Transverse colon (tissue), 4 donors: Measurements from ENCODE around the gene CCR1. TPM values are rescaled to one million over a fixed set of nuclear protein-coding genes. Genes with fewer than 3 reads are reported as not detected.

Experiments
- DNase-seq: peaks from one replicate; pipeline ENCODE4 v3.0.0-alpha.2; 2019
- H3K27ac ChIP-seq, 4 donors: fragments of 200-600 bp; sonication (generic); 2 replicates each; pipeline ENCODE4 v1.5.1; 2016 to 2018; ENCODE audit warnings: inconsistent platforms in 4 of 4
- H3K27me3 ChIP-seq: fragments of 200-600 bp; sonication (generic); 2 replicates; pipeline ENCODE4 v1.5.1; 2017; ENCODE audit warnings: inconsistent platforms
- H3K36me3 ChIP-seq, 4 donors: fragments of 200-600 bp; sonication (generic); 2 replicates each; pipeline ENCODE4 v1.5.1; 2017 to 2019; ENCODE audit warnings: inconsistent platforms in 4 of 4
- H3K4me1 ChIP-seq, 4 donors: fragments of 200-600 bp; sonication (generic); 2 replicates each; pipeline ENCODE4 v1.5.1; 2017 to 2020; ENCODE audit warnings: inconsistent platforms in 4 of 4
- H3K4me3 ChIP-seq, 4 donors: fragments of 200-600 bp; sonication (generic); 1 replicate in 1 of 4; 2 replicates in 3 of 4; pipeline versions ENCODE4 v1.5.1 to v1.6.1; 2017 to 2019; ENCODE audit warnings: inconsistent platforms in 4 of 4
- H3K9me3 ChIP-seq, 2 donors: fragments of 200-600 bp; sonication (generic); 2 replicates each; pipeline ENCODE4 v1.5.1; 2017 to 2019; ENCODE audit warnings: inconsistent platforms in 2 of 2
- CTCF ChIP-seq, 5 experiments: fragments of 200-600 bp in 3 of 5; fragments of 450-650 bp in 2 of 5; sonication (generic) in 3 of 5; IDR thresholded peaks; 1 replicate in 2 of 5; 2 replicates in 3 of 5; pipeline ENCODE4 v1.5.1; 2016 to 2017; ENCODE audit warnings: antibody characterized with exemption in 5 of 5, inconsistent platforms in 3 of 5, mild to moderate bottlenecking in 2 of 5, moderate library complexity in 1 of 5
- EP300 ChIP-seq: sonication (generic); formaldehyde crosslinking; IDR thresholded peaks from one replicate; pipeline ENCODE4 v1.6.1; 2017; ENCODE audit warnings: antibody characterized with exemption, low read depth
- POLR2A ChIP-seq: fragments of 450-650 bp; IDR thresholded peaks from one replicate; pipeline ENCODE4 v1.6.1; 2016; ENCODE audit warnings: antibody characterized with exemption, mild to moderate bottlenecking, moderate library complexity
- POLR2AphosphoS5 ChIP-seq, 3 donors: sonication (generic); formaldehyde crosslinking; IDR thresholded peaks; one replicate each; pipeline ENCODE4 v1.6.1; 2016; ENCODE audit warnings: antibody characterized with exemption in 3 of 3
- WGBS, 2 donors: methylation state at CpG; one replicate each; pipeline ENCODE4 v1.1.5; 2018; ENCODE audit warnings: low coverage in 1 of 2; 5-methylcytosine and 5-hydroxymethylcytosine counted together
- in situ Hi-C, 4 donors: fragments of 200-750 bp; cut with MboI; loops; one replicate each; pipeline versions ENCODE4 v1.15.0 to v1.15.1; 2017; ENCODE audit warnings: low sequenced_read_pairs in 3 of 4, low pct_ligation_motif_present in 1 of 4, low pct_unique_long_range_greater_than_20kb in 1 of 4
- intact Hi-C: fragments of 100-400 bp; cut with DNase I; formaldehyde crosslinking; loops from one replicate; pipeline ENCODE4 v1.15.1; 2023; ENCODE audit warnings: low total_unique reads
- total RNA-seq, 4 donors: library from RNA; depleted of rRNA; stranded (reverse); fragments of >200 nt; gene quantifications; one replicate each; pipeline ENCODE4 v1.1.0, GENCODE V29; 2016

The CCR1 gene
- total RNA-seq, 4 donors from 2014 or later: 1.9 to 4.4 (median 3.3) TPM; not detected in 1

GRCh38 chr3:46242120-46242519 is 34.0 kb upstream of the CCR1 start, which contains the start of gene CCR3:
TSS of gene CCR3 (plus strand) at chr3:46242460. CDS start at chr3:46265159, 22,699 bp downstream.
- Histone ChIP-seq H3K4me3 (no peak within 1 kb of the TSS), H3K27ac (no peak within 1 kb of the TSS), H3K36me3 (no peaks in the 10 kb centered on the region), H3K9me3 (no peaks in the 10 kb centered on the region), H3K27me3 (no peaks in the 10 kb centered on the region), H3K4me1 (no peaks in the 10 kb centered on the region)
- 72 to 79% methylated on average over 4 of the region's 4 CpGs for WGBS, 2 donors
- TF ChIP-seq POLR2A: no peak
- TF ChIP-seq CTCF (IDR thresholded peaks at IDR 0.05): no peak
- no peak for TF ChIP-seq EP300
- TF ChIP-seq POLR2AphosphoS5 (IDR thresholded peaks at IDR 0.05): no peak
- in situ Hi-C loops: no loop called here
- intact Hi-C loops: no loop called here
- DNase-seq: no peak

- intact Hi-C loops: no loop called here
- H3K4me3 ChIP-seq: no peak overlapping the region
- H3K36me3 ChIP-seq: no peaks in the 10 kb centered on the region
- 90% methylated on average over 2 of the region's 2 CpGs; no CpG with 5 or more reads in 1 of the 2 donors for WGBS, 2 donors
- H3K9me3 ChIP-seq: no peaks in the 10 kb centered on the region
- DNase-seq: no peak
- in situ Hi-C loops: no loop called here
- no peak overlapping the region for H3K27ac ChIP-seq
- no peaks in the 10 kb centered on the region for H3K4me1 ChIP-seq
- H3K27me3 ChIP-seq: no peaks in the 10 kb centered on the region
- TF ChIP-seq POLR2AphosphoS5 (IDR thresholded peaks at IDR 0.05) (no peak), EP300 (no peak), CTCF (IDR thresholded peaks at IDR 0.05) (no peak), POLR2A (no peak)
Observed at GRCh38 chr3:46239952-46240351, 31.8 kb upstream of the CCR1 start.

- TF ChIP-seq POLR2AphosphoS5 (IDR thresholded peaks at IDR 0.05) (no peak), EP300 (no peak), CTCF (IDR thresholded peaks at IDR 0.05) (no peak), POLR2A (no peak)
- Histone ChIP-seq H3K9me3 (no peaks in the 10 kb centered on the region), H3K36me3 (no peaks in the 10 kb centered on the region), H3K27me3 (no peaks in the 10 kb centered on the region), H3K27ac (no peak overlapping the region), H3K4me3 (no peak overlapping the region), H3K4me1 (no peaks in the 10 kb centered on the region)
- 56% methylated on average over 3 of the region's 3 CpGs; no CpG with 5 or more reads in 1 of the 2 donors for WGBS, 2 donors
- in situ Hi-C loops (no loop called here), intact Hi-C loops (no loop called here)
- DNase-seq: no peak
Observed at GRCh38 chr3:46239301-46239938, 31.3 kb upstream of the CCR1 start.

- Histone ChIP-seq H3K4me3 (no peak overlapping the region), H3K27ac (no peak overlapping the region), H3K27me3 (no peaks in the 10 kb centered on the region), H3K36me3 (no peaks in the 10 kb centered on the region), H3K4me1 (no peaks in the 10 kb centered on the region), H3K9me3 (no peaks in the 10 kb centered on the region)
- intact Hi-C loops: no loop called here
- in situ Hi-C loops: no loop called here
- 88 to 89% methylated on average over 3 to 4 of the region's 4 CpGs for WGBS, 2 donors
- TF ChIP-seq CTCF (IDR thresholded peaks at IDR 0.05) (no peak), POLR2A (no peak), POLR2AphosphoS5 (IDR thresholded peaks at IDR 0.05) (no peak), EP300 (no peak)
- DNase-seq: no peak
Observed at GRCh38 chr3:46238386-46238785, 30.3 kb upstream of the CCR1 start.
